GM19372 (cell line): Measurements from ENCODE around the gene HLX.

Experiments used
- ATAC-seq: cut with Tn5 transposase; IDR thresholded peaks from one replicate; pipeline ENCODE4 v1.9.1; 2021; ENCODE audit warnings: mild to moderate bottlenecking, low read depth, moderate library complexity; ENCODE audit not compliant: unreplicated experiment

Gene HLX

DNA sequence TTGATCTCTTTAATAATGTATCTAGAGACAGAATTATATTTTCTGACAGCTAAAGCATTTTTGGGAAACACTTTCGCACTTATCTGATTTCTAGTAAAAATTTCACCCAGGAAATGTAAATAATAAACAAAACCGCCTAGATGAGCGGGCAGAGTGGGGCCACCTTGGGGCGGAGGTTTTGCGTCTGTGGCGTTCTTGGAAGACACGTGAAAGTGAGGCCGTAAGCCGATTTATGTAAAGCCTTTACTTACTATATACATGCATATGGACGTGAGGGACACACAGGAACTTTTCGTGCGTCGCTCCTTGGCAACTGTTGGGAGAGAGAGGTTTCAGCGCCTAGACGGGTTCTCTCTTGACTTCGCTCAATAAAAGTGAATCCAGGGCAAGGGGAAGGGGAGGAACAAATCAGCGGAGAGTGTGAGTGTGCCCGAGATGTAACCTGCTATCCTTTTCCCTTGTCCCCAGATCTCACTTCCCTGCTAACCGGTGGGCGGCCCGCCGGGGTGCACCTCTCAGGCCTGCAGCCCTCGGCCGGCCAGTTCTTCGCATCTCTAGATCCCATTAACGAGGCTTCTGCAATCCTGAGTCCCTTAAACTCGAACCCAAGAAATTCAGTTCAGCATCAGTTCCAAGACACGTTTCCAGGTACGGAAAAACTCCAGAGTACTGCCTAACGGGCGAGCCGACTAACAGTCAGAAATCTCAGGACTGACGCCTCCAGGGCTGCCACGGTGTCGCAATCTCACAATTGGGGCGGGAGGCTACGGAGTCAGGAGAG lies 1.7 kb downstream of the HLX start:
- ATAC-seq: no peak

DNA sequence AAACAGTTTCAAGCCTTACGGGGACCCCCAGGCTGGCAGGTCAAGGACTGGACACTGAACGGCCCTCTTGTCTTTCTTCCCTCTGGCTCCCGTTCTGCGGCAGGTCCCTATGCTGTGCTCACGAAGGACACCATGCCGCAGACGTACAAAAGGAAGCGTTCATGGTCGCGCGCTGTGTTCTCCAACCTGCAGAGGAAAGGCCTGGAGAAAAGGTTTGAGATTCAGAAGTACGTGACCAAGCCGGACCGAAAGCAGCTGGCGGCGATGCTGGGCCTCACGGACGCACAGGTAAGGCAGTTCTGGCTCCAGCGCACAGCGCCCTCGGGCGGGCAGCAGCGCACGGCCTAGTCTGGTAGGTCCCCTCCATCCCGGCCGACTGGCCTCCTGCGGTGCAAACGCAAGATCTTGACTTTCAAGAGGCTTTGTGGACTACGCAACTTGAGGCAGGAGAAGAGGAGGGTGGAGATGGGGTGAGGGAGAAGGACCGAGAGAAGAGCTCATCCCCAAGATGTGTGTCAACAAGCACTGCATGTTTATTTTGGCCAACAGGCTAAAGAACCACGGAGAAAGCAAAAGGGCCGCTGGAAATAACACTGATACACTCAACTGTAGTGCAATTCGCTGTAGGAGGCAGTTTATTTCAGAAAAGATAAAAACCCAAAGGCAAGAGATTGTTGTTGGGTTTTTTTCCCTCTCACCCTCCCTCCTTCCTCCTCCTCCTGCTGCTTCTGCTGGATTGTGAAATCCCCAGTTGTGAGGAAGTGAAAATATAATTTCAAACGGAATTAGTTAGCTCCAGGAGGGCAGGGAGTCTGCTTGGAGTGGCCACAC lies 3.0 kb downstream of the HLX start:
- no peak for ATAC-seq

DNA sequence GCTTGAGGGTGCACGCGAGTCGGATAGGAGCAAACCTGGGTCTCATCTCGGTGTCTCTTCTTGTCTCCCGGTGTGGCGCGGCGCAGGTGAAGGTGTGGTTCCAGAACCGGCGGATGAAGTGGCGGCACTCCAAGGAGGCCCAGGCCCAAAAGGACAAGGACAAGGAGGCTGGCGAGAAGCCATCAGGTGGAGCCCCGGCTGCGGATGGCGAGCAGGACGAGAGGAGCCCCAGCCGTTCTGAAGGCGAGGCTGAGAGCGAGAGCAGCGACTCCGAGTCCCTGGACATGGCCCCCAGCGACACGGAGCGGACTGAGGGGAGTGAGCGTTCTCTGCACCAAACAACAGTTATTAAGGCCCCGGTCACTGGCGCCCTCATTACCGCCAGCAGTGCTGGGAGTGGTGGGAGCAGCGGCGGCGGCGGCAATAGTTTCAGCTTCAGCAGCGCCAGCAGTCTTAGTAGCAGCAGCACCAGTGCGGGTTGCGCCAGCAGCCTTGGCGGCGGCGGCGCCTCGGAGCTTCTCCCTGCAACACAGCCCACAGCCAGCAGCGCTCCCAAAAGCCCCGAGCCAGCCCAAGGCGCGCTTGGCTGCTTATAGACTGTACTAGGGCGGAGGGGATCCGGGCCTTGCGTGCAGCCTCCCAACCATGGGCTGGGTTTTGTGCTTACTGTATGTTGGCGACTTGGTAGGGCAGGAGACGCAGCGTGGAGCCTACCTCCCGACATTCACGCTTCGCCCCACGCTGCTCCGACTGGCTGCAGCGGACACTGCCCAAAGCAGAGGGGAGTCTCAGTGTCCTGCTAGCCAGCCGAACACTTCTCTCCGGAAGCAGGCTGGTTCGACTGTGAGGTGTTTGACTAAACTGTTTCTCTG lies 5.1 kb downstream of the HLX start:
- ATAC-seq: no peak

DNA sequence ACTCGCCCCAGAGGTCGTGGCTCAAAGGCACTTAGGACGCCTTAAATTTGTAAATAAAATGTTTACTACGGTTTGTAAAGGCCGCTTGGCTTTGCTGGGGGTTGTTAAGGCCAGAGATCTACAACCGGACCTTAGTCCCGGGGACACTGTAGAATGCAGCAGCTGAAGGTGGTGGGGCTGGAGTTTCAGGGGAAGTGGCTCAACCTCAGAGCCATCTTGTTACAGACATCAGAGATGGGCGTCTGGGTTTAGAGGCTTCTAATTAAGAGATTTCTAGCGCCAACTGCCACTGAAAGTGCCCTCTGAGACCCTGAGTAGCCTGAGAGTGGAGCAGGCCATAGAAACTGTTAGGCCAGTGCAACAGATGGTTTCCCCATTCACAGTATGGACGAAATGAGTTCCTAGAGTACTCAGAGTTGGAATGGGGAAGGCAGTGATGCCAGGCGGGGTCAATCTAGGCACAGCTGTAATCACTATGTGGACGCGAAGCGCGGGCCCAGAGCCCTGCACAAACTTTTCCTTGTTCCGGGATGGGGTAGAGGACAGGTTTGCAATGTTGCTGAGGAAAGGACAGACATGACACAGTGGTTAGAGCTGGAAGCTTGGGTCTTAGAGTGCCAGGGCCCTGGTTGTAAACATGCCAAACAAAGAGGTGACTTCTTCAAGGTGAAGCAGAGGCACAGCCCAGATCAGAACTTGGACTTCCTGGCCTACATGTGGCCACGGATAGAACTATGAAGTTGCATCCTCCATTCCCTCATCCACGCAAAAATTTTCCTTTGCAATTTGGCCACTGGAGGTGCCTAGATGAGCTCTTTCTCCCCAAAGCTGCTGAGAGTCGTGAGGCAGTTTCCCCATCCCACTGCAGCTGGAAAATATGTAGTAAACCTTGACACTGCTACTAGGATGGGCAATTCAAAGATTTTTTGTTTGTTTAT lies 6.0 kb downstream of the HLX start:
- no peak for ATAC-seq

DNA sequence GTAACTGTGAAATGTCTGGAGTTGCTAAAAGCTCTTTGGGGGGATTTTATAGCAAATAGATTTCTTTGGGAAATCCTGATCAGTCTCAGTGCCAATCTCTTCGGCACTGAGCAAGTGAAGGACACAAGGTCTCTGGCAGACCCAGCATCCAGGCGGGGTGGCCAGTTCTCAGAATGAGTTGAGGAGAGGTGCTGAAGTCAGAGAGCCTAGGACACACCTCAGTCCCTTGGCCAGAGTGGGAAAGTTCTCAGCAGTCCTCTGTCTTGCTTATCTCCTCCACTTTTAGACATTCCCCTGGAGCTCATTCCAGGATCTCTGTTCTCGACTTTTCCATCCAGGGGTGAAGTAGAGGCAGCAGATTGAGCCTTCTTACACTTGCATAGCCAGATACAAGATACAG lies 6.7 kb downstream of the HLX start:
- no peak for ATAC-seq

DNA sequence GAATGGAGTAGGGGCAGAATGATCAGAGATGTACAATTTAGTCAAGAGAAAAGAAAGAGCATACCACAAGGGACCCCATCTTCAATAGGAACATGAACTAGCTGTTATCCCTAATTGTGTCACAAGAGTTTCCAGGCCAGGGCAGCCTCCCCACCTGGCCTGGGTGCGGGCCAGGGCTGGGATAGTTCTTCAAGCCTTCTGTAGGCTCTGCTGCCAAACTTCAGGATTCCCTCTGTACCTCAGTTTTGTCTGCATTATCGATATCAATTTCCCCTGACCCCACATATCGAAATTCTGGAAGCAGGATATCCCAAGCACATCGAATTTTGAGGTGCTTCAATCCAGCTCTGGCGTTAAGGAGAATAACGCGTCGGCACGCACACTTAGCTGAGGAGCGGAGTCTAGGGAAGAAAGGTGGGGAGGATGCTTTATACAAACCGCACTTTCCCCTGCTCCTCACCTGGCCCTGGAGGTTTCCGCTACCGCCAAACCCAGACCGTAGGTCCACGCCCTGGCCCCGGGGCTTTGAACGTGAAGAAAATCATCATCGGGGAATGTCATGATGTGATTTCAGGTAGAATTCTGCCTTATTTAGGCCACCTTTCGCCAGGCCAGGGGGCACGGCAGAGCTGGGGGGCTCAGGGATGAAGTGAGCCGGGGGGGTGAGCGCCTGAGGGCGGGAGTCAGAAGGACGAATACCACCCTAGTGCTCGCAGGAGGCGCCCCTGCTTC lies 7.4 kb downstream of the HLX start:
- no peak for ATAC-seq

DNA sequence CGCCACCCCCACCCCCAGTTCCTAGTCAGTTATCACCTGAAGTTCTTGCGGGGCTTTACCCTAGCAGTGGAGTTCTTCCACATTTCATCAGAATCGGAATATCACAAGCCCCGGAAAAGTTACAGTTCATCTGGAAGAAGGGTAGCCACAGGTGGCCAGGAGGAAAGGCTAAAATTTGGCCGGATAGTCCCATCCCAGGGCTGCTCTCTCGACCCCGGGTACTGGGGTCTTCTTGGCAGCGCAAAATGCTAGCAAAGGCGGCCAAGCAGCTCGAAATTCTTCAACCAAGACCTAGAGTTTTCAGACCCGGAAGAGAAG lies 7.9 kb downstream of the HLX start:
- ATAC-seq: no peak

DNA sequence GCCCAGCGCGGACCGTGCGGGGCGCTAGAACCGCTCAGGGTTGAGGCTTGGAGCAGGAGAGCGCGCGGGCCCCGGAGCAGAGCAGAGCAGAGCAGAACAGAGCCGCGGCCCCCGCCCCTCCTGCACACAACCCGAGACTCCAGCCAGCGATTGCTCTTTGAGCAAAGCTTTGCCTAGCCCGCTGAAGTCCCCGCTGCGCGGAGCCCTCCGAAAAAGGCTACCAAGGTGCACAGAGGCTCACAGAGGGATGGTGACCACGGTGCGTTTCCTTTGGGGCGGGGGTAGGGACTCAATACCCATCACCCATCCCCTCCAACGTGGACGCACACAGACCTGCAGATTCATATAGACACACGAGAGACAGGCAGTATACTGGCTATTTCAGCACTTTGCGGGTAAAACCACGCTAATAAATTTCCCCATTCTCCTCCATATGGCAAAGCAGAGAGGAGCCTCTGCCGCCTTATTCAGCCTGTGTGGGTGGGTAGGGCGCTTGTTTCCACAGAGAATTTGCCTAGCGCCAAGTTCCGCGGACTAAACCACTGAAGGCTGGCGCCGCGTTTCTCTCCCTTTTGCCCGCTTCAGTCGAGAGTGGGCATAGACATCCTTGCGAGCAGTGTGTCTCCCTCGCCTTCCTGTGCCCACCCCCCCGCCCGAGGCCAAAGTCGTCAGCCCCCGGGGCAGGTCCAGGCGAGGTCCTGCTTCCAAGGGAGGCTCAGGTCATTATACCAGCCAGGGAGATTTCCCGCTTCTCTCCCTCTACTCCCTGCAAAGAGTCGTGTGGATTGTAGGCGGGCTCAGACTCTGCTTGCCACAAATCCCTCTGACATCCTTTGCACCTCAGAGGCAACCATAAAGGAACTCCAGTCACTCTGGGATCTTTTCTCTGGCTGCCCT lies 8.5 kb downstream of the HLX start:
- ATAC-seq: no peak

DNA sequence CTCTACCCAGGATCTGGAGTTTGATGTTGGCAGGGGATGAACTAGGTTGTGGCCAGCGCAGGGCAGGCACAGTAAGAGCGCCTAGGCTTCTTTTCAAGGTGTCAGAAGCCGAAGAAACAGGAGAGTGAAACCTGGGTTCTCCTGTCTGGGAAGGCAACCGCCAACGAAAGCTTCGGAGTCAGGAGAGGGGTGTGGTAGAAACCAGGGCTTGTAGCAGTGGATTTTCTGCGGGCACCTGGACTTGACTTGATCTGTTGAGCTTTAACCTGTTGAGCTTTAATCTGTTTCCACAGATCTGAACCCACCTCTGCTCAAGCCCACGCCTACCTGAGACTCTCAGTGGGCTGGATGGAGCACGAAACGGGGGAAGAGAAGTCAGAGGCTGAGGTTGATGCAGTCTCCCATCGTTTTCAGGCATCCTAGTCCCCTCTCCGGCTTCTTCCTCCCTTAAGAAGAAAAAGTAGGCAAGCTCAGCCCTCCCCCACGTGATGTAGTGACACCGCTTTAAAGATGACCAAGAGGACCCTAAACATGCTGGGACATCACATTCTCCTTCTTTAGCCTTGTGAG lies 9.3 kb downstream of the HLX start:
- no peak for ATAC-seq

DNA sequence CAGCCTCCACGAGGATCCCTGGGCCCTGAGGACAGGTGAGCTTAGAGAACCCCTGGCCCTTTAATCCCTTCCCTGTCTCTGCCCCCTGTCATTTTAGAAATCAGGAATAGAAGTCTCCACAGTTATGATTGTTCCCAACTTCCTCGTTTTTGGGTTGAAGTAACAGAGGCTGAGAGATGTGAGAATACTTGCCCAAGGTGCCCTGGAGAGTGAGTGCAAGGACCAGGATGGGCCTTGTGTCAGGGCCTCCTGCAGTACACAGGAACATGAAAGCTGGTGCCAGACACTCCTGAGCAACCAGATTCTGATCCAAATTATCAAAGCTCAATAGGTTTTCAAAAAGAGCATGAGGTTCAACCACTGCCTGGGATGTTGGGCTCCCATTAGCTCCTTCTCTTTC lies 10.1 kb downstream of the HLX start:
- ATAC-seq: no peak

DNA sequence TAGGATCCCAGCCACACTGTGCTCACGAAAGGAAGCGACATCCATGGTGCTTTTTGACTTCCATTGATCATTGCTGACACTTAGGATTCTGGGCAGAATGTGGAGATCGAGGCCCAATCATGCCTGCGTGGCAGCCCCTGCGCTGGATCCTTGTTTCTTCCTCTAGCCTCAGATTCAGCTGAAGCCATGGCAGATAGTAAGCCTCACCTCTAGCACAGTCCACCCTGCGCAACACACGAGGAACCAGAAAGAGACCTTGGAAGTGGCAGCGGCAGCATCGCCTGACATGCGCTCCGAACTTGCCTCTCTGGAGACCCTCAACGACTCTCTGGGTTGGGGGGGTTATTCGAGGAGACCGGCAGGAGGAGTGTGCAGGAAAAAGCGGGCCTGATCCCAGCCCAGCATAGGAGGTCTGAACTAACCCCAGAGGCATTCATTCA lies 10.6 kb downstream of the HLX start:
- no peak for ATAC-seq

DNA sequence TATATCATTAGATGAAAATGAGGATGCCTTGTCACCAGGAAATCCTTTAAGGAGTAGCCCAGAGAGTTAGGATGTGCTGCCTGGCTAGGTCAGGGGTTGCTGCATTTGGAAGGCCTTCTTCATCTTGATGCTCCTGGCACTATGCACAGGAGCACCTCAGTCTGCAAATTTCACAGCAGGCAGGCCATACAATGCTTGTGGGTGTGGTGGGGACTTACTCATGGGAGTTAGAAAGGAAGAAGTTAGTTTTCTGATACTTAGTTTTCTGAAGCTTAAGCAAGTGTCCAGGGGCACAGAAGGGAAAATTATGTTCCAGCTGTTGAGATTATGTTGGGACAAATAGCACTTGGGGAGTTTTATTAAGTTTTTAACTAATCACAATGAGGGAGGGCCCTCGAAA lies 11.4 kb downstream of the HLX start:
- ATAC-seq: no peak

DNA sequence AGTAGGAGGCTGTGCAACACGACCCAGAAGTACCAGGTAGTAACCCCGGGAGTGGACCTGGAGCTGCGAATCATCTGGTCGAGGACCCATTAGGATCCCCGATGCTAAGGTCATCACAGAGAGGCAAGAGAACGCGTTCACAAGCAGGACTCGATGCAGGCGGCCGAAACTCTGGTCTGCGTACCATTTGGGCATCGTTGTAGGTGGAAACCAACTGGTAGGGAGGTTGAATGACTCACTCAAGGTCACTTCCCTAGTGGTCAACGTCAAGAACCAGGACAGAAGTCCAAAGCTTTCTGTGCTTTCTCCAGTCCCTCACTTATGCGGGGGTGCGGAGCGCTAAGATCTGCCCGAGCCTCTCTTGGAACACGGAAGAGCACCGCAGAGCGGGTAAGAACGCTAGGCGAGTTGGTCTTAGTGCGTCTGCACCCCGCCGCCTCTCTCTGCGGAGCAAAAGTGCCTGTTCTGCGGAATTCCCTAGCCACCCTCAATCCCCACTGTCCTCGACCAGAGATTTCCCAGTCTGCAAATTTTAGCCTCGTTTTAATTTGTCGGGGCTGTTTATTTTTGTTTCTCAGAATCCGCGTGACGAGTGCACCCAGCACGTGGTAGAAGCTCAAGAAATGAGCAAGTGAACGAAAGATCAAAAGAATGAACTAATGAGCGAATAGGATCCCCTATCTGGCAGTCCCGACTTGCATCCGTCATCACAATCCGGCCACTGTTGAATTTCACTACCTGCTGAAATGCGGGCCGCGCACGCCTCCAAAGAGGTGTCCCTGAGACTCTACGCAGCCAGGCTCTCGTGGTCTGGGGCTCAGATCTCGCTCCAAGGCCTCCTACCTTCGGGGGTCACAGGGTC lies 12.2 kb downstream of the HLX start:
- no peak for ATAC-seq

DNA sequence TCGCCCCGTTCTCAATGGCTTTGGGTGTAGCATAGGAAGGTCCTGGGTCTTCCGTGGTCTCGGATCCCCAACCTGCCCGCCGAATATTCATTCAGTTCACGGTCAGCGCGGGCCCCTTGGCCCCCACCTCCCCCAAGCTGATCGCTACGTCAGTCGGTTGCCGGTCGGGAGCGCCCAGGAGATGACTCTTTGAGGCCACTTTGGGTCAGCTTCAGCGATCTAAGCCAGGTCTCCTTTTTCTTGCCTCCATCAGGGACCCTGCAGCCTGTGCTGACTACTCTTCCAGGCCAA lies 12.8 kb downstream of the HLX start:
- ATAC-seq: no peak

DNA sequence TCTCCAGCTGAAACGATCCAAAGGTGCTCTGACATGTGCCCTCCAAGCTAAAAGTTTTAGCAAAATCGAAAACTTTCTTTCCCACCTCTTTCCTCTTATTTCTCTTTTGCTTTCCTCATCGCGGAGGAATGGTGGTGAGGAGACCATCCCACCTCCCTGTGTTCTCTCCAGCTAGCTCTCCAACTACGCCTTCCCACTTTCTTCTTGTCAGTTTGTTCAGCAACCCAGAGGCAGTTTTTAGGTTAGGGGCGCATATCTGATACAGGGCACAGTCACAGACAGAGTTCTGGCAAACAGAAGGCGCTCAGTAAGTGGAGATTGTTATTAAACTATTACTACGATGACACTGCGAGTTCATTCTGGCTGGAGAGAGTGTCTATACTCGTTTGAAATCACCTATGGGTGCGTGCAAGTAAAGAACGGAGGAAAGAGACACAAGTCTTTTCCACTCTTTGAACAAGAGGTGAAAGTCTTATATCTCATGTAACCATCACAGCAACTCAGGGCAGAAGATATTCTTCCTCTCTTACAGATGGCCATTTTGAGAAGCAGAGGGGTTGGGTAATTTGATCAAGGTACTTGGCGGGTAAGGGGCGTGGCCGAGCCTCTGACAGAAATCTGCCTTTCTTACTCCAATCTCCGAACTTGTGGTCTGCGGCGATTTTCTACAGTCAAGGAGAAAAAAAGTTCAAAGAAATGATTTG lies 13.9 kb downstream of the HLX start:
- no peak for ATAC-seq

DNA sequence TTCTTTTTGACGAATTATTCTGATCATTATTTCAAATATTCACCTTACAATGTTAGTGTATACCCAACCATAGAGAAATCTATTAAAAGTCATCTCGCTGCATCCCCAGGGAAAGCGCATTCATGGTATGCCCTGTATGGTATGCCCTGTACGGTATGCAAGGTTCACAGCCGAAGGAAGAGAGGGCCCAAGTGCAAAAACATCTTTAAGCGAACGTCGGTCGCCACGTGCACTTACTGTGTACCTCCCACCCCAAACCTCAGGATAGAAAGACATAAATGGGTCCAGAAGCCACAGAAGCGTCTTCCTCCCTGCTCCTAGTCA lies 14.4 kb downstream of the HLX start:
- no peak for ATAC-seq
